Stimulated activated effector memory CD8-positive, alpha-beta T cell treated with anti-CD3 and anti-CD28 coated beads, Interleukin-12 subunit alpha, Interleukin-12 subunit beta, amount 100 ng/mL, for 72 hours (primary cell): ENCODE measurements around the gene NEMP2.
A peak's percentile ranks its signal among the peaks of the same experiment; 100 is the strongest.

Experiments
- ATAC-seq: fragments of 150-1000 bp; cut with Tn5 transposase; 2 replicates; pipeline ENCODE4 v1.10.0; 2021
- DNase-seq, 2 donors: peaks; one replicate each; pipeline ENCODE4 v3.0.0; 2021 to 2022; ENCODE audit warnings: low spot score in 2 of 2
- H3K27ac Mint-ChIP-seq: one replicate; pipeline ENCODE4 v1.8.0; 2022; ENCODE audit warnings: mild to moderate bottlenecking, mixed read lengths
- H3K36me3 Mint-ChIP-seq: one replicate; pipeline ENCODE4 v1.8.0; 2022; ENCODE audit warnings: mild to moderate bottlenecking, mixed read lengths
- H3K4me1 Mint-ChIP-seq: one replicate; pipeline ENCODE4 v1.8.0; 2022; ENCODE audit warnings: mixed read lengths
- H3K4me3 Mint-ChIP-seq: one replicate; pipeline ENCODE4 v1.8.0; 2022; ENCODE audit warnings: mild to moderate bottlenecking, mixed read lengths
- H3K9me3 Mint-ChIP-seq: one replicate; pipeline ENCODE4 v1.8.0; 2022; ENCODE audit warnings: mixed read lengths

NEMP2 gene

GRCh38 chr2:190537765-190538164 is 3.2 kb upstream of the NEMP2 start:
- Mint-ChIP-seq H3K27ac (no peak overlapping the region), H3K9me3 (peaks cover 37% of the 10 kb centered on the region), H3K36me3 (peaks cover 9% of the 10 kb centered on the region), H3K4me1 (peaks cover 27% of the 10 kb centered on the region), H3K4me3 (no peak overlapping the region)
- no peak for ATAC-seq
- no peak for DNase-seq

- peak overlapping the region; percentile 98 for H3K27ac Mint-ChIP-seq
- DNase-seq = no peak
- peaks cover 32% of the 10 kb centered on the region for H3K4me1 Mint-ChIP-seq
- H3K36me3 Mint-ChIP-seq = peaks cover 9% of the 10 kb centered on the region
- peak overlapping the region; percentile 88 for H3K4me3 Mint-ChIP-seq
- H3K9me3 Mint-ChIP-seq = peaks cover 22% of the 10 kb centered on the region
- no peak for ATAC-seq
These were observed 1.1 kb upstream of the NEMP2 start for GRCh38 chr2:190535586-190535985.

DNA sequence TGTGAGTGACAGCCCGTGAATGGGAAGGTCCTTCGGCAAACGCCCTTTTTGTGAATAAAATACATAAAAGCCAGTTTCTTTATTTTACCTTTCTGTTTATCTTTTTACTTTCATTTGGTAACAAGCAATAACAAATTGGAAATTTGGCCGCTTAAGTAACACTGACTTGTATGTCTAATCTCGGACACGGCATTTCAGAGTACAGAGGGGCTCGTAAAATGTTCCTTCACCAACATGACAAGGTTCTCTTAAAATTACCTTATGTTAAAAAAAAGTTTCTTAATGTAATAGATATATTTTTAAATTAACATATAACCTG is 558 bp upstream of the NEMP2 start:
- DNase-seq (no peak), ATAC-seq (no peak)
- Mint-ChIP-seq H3K36me3 (peaks cover 9% of the 10 kb centered on the region), H3K4me1 (peaks cover 37% of the 10 kb centered on the region), H3K4me3 (peak overlapping the region; percentile 88), H3K9me3 (peaks cover 22% of the 10 kb centered on the region), H3K27ac (peak overlapping the region; percentile 98)

GRCh38 chr2:190533968-190534309 is 583 bp downstream of the NEMP2 start:
- Mint-ChIP-seq H3K9me3 (peaks cover 12% of the 10 kb centered on the region), H3K36me3 (peaks cover 9% of the 10 kb centered on the region), H3K27ac (peak overlapping the region; percentile 98), H3K4me3 (peak overlapping the region; percentile 88), H3K4me1 (peaks cover 48% of the 10 kb centered on the region)
- peak; percentile 62 for ATAC-seq
- no peak for DNase-seq

DNA sequence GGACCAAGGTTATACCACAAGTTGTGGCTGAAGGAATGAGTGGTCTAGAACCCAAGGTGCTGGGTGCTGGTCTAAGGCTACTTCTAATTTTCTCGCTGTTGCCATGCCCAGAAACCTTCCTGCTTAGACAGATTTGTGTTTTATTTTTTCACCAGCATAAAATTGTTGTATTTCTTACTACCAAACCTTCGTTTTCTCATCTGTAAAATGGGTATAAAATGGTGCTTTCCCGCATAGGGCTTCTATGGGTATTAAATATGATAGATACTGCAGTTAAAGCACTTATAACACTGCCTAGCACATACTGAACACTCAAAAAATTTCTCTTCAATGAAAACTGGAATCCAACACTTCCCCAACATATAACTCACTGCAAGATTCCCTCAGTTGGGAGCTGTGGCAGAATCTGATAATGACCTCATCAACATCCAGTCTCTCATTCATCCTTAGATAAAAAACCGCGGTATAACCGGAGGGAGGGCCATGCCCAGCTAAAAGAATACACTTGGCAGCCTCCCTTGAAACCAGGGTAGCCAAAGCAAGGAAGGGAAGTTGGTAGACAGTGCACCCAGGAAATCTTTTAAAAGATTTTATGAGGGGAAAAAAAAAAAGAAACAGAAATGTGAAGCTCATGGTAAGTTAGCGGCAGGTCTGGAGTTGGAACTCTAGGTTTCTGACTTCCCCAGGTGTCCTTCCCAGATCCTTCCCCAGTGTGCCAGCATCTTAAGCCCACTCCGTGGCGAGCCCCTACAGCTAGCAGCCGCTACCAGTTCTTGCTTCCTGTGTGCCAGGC is 1.2 kb downstream of the NEMP2 start:
- Mint-ChIP-seq H3K4me3 (peak overlapping the region; percentile 88), H3K4me1 (peaks cover 53% of the 10 kb centered on the region)
- no peak for ATAC-seq

GRCh38 chr2:190532581-190532980 is 1.9 kb downstream of the NEMP2 start:
- peaks cover 7% of the 10 kb centered on the region for H3K9me3 Mint-ChIP-seq
- H3K27ac Mint-ChIP-seq = peak overlapping the region; percentile 23
- ATAC-seq (no peak), DNase-seq (no peak)
- peaks cover 9% of the 10 kb centered on the region for H3K36me3 Mint-ChIP-seq
- peak overlapping the region; percentile 88 for H3K4me3 Mint-ChIP-seq
- H3K4me1 Mint-ChIP-seq = peaks cover 59% of the 10 kb centered on the region

More for the DNA sequence above, 1.2 kb downstream of the NEMP2 start:
- peaks cover 7% of the 10 kb centered on the region for H3K9me3 Mint-ChIP-seq
- peak in 1 of 2 donors; percentile 66 for DNase-seq
- peaks cover 9% of the 10 kb centered on the region for H3K36me3 Mint-ChIP-seq
- peak overlapping the region; percentile 98 for H3K27ac Mint-ChIP-seq

DNA sequence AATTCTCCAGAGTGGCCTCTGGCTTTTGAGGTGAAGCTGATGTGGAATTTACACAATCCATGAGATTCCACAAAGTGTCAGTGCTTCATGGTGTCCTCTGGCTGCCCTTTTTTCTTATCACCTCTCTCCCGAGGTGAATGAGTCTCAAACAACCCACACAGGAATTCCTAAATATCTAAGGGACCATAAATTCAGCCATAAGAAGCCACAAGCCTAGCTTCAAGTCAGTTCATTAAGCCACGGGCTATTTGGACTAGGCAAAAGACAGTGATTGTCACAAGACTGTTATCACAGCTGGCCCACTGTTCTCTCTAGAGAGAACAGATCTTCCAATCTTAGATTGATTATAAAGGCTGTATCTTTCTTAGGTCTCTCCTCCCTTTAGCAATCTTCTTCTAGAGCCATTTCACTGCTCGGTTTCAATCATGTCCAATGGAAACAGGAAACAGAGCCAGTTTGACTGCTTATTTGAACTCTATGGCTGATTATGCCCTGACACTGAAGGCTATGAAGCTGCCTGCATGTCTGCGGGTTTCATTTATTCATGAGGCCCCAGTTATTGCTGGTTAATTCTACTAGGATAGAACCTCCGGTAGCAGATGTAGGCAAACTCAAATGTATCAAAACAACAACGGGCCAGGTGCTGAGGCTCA is 4.1 kb downstream of the NEMP2 start:
- peaks cover 9% of the 10 kb centered on the region for H3K36me3 Mint-ChIP-seq
- no peak overlapping the region for H3K4me3 Mint-ChIP-seq
- H3K4me1 Mint-ChIP-seq = peaks cover 55% of the 10 kb centered on the region
- H3K27ac Mint-ChIP-seq = peak overlapping the region; percentile 13
- H3K9me3 Mint-ChIP-seq = no peaks in the 10 kb centered on the region
- ATAC-seq (no peak), DNase-seq (no peak)

DNA sequence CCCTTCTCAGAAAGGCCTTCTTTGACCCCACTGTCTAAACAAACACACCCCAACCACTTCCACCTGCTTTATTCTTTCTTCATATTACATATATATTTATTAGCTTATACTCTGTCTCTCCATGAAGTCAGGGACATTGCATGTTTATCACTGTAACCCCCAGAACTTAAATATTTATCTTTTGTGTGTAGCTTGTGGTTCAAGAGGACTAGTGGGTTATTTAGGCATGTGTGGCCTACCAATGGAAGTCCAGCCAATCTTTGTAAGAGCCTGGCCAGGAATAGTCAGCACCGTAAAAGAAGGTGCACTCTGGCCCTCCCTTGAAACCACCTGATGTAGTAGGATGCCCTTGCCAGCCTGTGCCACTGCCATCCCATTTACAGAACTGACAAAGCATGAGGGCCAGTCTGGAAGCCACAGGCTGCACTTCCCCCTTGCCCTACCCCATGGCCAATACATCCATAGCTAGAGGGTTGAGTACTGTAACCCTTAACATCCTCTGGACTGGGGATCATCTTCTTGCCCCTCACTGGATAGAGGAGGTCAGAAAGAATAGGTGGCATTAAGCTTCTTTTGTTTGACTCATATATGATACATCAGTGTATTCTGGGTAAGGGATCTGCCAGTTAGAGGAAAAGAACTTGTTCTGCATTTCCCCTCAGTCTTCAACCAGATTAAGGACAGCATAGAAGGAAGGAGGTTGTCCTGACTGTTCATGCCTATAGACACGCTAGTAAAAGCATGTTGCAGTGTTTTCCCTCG is 4.9 kb downstream of the NEMP2 start:
- Mint-ChIP-seq H3K4me1 (peaks cover 58% of the 10 kb centered on the region), H3K9me3 (no peaks in the 10 kb centered on the region), H3K27ac (peak overlapping the region; percentile 13), H3K4me3 (no peak overlapping the region), H3K36me3 (peaks cover 11% of the 10 kb centered on the region)
- DNase-seq (no peak), ATAC-seq (no peak)

DNA sequence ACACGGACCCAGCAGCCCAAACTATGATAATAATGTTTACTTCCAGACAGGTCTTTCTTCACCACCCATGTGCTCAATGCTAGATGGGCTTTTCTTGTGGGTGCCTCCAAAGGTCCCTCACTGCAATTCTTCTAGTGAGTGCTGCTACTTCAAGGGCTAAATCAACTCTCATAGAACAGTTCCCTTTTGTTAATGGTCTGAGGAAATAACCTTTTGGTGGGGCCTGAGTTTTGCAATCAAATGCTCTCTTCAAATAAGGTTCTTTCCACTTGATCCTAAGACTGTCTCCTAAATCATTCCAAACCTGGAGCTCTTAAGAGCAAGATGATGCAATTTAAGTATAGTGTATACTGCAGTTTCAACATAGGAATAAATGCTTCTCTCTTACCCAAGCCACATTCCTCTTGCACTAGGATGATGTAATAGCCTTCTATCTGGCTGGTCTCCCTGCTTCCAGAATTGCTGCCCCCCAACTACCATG is 6.0 kb downstream of the NEMP2 start:
- DNase-seq = no peak
- Mint-ChIP-seq H3K27ac (no peak overlapping the region), H3K4me1 (peaks cover 58% of the 10 kb centered on the region), H3K9me3 (no peaks in the 10 kb centered on the region), H3K36me3 (peaks cover 10% of the 10 kb centered on the region), H3K4me3 (no peak overlapping the region)
- no peak for ATAC-seq

GRCh38 chr2:190527918-190528317 is 6.6 kb downstream of the NEMP2 start:
- no peak for ATAC-seq
- Mint-ChIP-seq H3K4me3 (no peak overlapping the region), H3K27ac (no peak overlapping the region), H3K4me1 (peaks cover 52% of the 10 kb centered on the region), H3K36me3 (peaks cover 13% of the 10 kb centered on the region), H3K9me3 (no peaks in the 10 kb centered on the region)
- no peak for DNase-seq

GRCh38 chr2:190527214-190527613 is 7.3 kb downstream of the NEMP2 start:
- H3K9me3 Mint-ChIP-seq = no peaks in the 10 kb centered on the region
- peaks cover 52% of the 10 kb centered on the region for H3K4me1 Mint-ChIP-seq
- H3K36me3 Mint-ChIP-seq = peaks cover 20% of the 10 kb centered on the region
- DNase-seq = no peak
- ATAC-seq = no peak
- no peak overlapping the region for H3K4me3 Mint-ChIP-seq
- no peak overlapping the region for H3K27ac Mint-ChIP-seq

GRCh38 chr2:190526105-190526750 is 8.3 kb downstream of the NEMP2 start:
- no peak overlapping the region for H3K27ac Mint-ChIP-seq
- ATAC-seq (no peak), DNase-seq (no peak)
- peaks cover 21% of the 10 kb centered on the region for H3K36me3 Mint-ChIP-seq
- no peak overlapping the region for H3K4me3 Mint-ChIP-seq
- H3K4me1 Mint-ChIP-seq = peaks cover 59% of the 10 kb centered on the region
- H3K9me3 Mint-ChIP-seq = no peaks in the 10 kb centered on the region

- Mint-ChIP-seq H3K36me3 (peaks cover 21% of the 10 kb centered on the region), H3K4me3 (no peak overlapping the region), H3K9me3 (no peaks in the 10 kb centered on the region), H3K4me1 (peaks cover 59% of the 10 kb centered on the region), H3K27ac (no peak overlapping the region)
- ATAC-seq = peak; percentile 56
- no peak for DNase-seq
These were observed 9.6 kb downstream of the NEMP2 start for GRCh38 chr2:190524928-190525327.

DNA sequence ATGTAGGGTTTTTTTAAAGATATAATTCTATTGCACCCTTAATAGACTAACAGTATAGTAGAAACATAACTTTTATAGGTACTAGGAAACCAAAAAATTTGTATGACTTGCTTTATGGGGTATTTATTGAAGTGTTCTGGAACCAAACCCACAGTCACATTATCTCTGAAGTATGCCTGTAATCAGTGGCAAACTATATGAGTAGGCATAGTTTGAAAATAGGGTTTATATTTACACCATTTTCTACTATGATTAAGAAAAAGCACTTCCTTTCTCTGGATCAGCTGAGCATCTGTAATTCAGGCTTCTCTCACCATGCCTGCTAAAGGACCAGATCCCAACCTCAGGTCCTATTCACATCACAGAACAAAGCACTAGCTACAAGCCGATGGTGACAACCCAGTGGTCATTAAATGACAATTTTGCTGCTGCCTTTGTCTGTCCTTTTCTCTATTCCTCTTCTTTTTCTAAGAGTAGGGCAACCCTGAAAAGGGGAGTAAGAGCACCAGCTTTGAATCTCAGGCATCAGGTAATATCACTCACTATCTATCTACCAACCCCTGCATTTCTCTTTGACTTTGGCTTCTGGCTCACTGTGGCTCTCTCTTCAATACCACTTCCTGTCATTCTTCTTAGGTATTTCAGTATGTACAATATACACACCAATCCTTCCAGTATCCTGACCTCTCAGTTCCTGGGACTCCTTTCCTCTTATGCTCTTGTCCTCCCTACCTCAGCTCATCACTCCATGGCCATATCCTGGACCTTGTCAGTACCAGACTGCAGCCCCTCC is 14.4 kb downstream of the NEMP2 start:
- H3K9me3 Mint-ChIP-seq = no peaks in the 10 kb centered on the region
- H3K4me1 Mint-ChIP-seq = peaks cover 34% of the 10 kb centered on the region
- peak; percentile 80 for ATAC-seq
- H3K4me3 Mint-ChIP-seq = no peak overlapping the region
- DNase-seq = no peak
- peaks cover 56% of the 10 kb centered on the region for H3K36me3 Mint-ChIP-seq
- H3K27ac Mint-ChIP-seq = peak overlapping the region; percentile 29
